ENCODE measurements around the gene CDC20.

The CDC20 gene

GRCh38 chr1:43358746-43359693 is at the start of gene CDC20:
Gene CDC20, plus strand, starts transcription at chr1:43358981. Its CDS starts 235 bp downstream, at chr1:43359216.
- peak; percentile 100 for DNase-seq

DNA sequence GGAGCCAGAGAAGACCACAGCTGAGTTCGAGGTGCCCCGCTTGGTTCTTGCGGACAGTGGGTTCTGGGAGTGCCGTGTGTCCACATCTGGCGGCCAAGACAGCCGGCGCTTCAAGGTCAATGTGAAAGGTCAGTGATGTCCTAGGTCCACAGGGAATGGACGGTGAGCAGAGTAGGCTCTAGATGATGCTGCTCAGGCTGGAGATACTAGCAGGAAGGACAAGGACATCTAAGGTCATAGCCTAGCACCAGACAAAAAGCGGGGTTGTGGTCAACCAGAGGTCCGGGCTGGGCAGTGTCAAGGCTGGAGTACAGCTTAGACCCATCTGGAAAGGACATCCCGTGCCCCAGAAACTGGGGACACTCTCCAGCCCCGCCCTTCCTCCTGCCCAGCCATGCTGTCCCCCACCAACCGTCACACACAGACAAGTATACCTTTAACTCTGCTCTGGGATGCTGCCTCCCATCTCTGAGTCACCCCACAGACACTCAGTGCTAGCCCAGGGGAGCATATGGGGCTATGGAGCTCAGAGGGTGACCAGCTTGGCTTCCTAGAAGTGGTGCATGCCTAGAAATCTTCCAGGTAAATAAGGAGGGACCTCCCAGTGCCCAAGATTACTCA is 49.3 kb upstream of the CDC20 start:
- no peak for DNase-seq

- DNase-seq, result no peak
These were observed 47.3 kb upstream of the CDC20 start for GRCh38 chr1:43311521-43311920.

- DNase-seq, result no peak
These were observed 46.6 kb upstream of the CDC20 start for GRCh38 chr1:43312212-43312623.

DNA sequence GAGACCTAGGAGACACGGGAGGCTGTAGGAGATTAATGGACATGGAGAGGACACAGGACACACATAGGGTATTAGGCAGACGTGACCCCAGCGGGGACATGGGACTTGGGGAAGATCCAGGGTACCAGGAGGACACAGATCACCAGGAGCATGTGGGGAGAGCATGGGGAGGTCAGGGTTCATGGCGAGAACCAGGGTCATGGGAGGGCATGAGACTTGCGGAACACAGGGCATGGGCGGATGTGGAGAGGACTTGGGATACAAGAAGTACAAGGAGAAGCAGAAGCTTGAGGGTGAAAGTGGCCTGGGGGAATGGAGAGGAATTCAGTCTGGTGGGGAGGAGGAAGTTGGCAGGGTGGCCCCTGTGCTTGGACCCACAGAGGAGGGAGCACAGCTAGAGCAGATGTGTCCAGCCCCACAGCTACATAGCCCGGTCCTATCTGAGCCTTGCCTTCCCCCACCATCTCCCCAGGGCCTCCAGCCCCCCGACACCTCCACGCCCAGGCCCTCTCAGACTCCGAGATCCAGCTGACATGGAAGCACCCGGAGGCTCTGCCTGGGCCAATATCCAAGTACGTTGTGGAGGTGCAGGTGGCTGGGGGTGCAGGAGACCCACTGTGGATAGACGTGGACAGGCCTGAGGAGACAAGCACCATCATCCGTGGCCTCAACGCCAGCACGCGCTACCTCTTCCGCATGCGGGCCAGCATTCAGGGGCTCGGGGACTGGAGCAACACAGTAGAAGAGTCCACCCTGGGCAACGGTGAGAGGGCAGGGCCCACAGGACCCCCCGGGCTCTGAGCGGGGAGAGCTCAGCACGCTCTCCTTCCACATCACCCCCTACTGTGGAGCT is 45.9 kb upstream of the CDC20 start:
- DNase-seq, result no peak

GRCh38 chr1:43313771-43314170 is 45.0 kb upstream of the CDC20 start:
- no peak for DNase-seq

- no peak for DNase-seq
These were observed 44.5 kb upstream of the CDC20 start for GRCh38 chr1:43314233-43314632.

- no peak for DNase-seq
These were observed 43.3 kb upstream of the CDC20 start for GRCh38 chr1:43315481-43315880.

DNA sequence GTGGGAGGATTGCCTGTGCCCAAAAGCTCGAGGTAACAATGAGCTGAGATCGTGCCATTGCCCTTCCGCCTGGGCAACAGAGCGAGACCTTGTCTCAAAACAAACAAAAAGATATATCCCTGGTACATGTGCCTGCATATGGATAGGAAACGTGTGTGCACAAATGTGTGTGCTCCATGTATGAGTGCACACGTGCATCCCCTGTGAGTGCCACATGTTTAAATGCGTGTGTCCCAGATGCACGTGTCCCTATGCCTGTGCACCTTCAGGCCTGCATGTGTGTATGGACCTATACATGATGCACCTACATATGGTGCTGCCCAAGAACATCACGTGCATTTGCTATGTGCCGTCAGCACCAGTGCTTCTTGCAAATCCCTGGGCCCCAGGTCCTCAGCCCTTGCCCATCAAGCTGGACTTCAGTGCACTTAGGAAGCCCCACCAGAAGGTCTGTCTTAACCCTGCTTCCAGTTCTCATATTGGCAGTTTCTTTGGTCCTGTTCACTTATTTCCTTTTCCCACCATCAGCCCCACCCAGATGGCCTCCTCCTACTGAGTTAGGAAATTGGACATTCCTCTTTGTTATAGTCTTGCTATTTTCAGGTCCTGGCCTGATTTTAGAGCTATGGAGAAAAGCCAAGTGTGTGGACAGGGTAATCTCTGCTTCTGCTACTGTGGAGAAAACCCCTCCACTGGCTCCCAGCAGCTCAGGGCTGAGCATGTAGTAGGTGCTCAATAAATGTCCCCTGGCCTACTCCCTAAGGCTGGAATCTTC is 42.6 kb upstream of the CDC20 start:
- DNase-seq, result no peak

DNA sequence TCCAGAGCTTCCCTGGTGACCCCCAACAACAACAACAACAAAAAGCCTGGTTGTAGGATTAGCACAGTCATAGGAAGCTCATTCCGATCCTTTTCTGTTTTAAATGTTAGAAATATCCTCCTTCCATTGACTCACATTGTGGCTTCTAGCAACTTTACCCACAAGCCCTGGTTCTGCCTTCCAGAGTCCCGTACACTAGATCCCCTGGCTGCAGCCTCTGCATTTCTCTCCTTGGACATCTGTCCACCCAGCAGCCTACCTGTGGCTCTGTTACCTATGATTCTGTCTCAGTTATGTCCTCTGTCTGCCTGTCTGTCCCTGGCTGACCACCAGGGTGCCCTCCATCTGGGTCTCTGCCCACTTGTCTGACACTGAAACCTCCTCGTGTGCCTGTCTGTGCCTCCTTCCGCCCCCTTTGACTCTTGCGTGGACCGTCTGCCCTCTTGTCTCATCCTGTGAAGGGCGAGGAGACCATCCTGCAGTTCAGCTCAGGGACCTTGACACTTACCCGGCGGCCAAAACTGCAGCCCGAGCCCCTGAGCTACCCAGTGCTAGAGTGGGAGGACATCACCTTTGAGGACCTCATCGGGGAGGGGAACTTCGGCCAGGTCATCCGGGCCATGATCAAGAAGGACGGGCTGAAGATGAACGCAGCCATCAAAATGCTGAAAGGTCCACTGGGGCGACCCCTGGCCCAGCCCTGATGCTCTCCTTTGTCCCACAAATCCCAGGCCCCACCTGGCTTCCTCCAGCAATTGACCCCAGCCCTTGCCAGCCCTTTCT is 41.9 kb upstream of the CDC20 start:
- DNase-seq, result no peak

GRCh38 chr1:43317817-43318471 is 40.8 kb upstream of the CDC20 start:
- DNase-seq, result peak; percentile 42

DNA sequence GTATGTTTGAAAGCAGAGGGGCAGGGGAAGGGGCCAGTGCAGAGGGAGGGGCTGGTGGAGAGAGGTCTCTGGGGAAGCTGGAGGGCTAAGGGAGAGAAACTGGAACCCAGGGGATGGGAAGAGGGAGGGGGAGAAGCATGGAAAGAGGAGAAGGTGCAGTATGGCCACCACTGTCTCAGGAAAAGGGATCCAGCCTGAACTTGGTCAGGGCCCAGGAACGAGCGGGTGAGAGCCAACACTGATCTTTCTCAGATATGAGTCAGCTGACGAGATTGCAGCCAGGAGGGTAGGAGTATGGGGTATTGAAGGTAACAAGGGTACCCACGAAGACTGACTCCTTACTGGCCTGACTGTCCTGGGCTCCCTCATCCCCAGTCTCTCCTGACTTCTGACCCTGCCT is 40.0 kb upstream of the CDC20 start:
- no peak for DNase-seq

DNA sequence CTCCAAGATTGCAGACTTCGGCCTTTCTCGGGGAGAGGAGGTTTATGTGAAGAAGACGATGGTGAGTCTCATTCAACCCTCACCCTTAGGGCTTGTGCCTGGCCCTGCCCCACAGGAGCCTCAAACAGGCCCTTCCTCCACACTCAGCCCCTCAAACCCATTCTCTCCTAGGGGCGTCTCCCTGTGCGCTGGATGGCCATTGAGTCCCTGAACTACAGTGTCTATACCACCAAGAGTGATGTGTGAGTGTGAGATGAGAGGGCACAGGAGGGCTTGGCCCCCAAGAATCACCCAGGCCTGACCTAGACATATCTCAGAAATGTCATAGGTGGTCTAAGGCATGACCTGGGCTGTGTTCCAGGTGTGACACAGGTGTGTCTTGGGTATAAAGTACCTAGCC is 39.5 kb upstream of the CDC20 start:
- no peak for DNase-seq

- DNase-seq, result no peak
These were observed 39.0 kb upstream of the CDC20 start for GRCh38 chr1:43319766-43320165.

- no peak for DNase-seq
These were observed 37.4 kb upstream of the CDC20 start for GRCh38 chr1:43321331-43321891.

- no peak for DNase-seq
These were observed 36.3 kb upstream of the CDC20 start for GRCh38 chr1:43322506-43322905.

GRCh38 chr1:43324810-43325209 is 34.0 kb upstream of the CDC20 start:
- DNase-seq, result no peak

GRCh38 chr1:43325381-43325780 is 33.4 kb upstream of the CDC20 start:
- no peak for DNase-seq

- DNase-seq, result no peak
These were observed 31.1 kb upstream of the CDC20 start for GRCh38 chr1:43327549-43328292.
